Osteoblast (primary cell): ENCODE data around the gene ALX3. TPM values are rescaled to one million over a fixed set of nuclear protein-coding genes. Genes with fewer than 3 reads are reported as not detected.

ENCODE experiments used
- DNase-seq: peaks from one replicate; pipeline ENCODE4 v3.0.0; 2011; ENCODE audit warnings: low spot score, mixed read lengths; ENCODE audit not compliant: insufficient read length; ENCODE audit errors: missing footprints
- H2AFZ ChIP-seq: 2 replicates; pipeline ENCODE4 v1.6.0; 2011; ENCODE audit warnings: mild to moderate bottlenecking, low read length
- H3K27ac ChIP-seq: 2 replicates; pipeline ENCODE4 v1.5.1; 2011; ENCODE audit warnings: mild to moderate bottlenecking, low read depth, low read length, moderate library complexity
- H3K27me3 ChIP-seq: 2 replicates; pipeline ENCODE4 v1.6.0; 2012; ENCODE audit warnings: mild to moderate bottlenecking, control low read depth, inconsistent platforms, low read length, moderate library complexity; ENCODE audit not compliant: insufficient read depth
- H3K36me3 ChIP-seq: 2 replicates; pipeline ENCODE4 v1.5.1; 2011; ENCODE audit warnings: mild to moderate bottlenecking, low read length, control low read depth, moderate library complexity; ENCODE audit not compliant: insufficient read depth
- H3K4me1 ChIP-seq: 2 replicates; pipeline ENCODE4 v1.5.1; 2011; ENCODE audit warnings: mild to moderate bottlenecking, low read length, control low read depth, moderate library complexity; ENCODE audit not compliant: insufficient read depth
- H3K4me2 ChIP-seq: 2 replicates; pipeline ENCODE4 v1.6.0; 2011; ENCODE audit warnings: mild to moderate bottlenecking, low read length; ENCODE audit not compliant: insufficient read depth
- H3K4me3 ChIP-seq: fragments of 200-600 bp; sonication (generic); 3 replicates; pipeline ENCODE4 v1.5.1; 2012; ENCODE audit warnings: mild to moderate bottlenecking, low read length, inconsistent platforms; ENCODE audit not compliant: insufficient read depth
- H3K79me2 ChIP-seq: 2 replicates; pipeline ENCODE4 v1.6.0; 2012; ENCODE audit warnings: mild to moderate bottlenecking, low read length, control low read depth, inconsistent platforms; ENCODE audit not compliant: insufficient read depth
- H3K9me3 ChIP-seq: 2 replicates; pipeline ENCODE4 v1.5.1; 2011; ENCODE audit warnings: low read depth, low read length, control low read depth
- H4K20me1 ChIP-seq: 2 replicates; pipeline ENCODE4 v1.6.0; 2012; ENCODE audit warnings: mild to moderate bottlenecking, low read length, control low read depth; ENCODE audit not compliant: insufficient read depth
- CTCF ChIP-seq: IDR thresholded peaks from 2 replicates; pipeline ENCODE4 v1.5.1; 2011; ENCODE audit warnings: mild to moderate bottlenecking, low read depth, low read length, moderate library complexity; ENCODE audit errors: extremely low read depth
- total RNA-seq: library from RNA; depleted of rRNA; stranded (reverse); fragments of >200 nt; gene quantifications from 2 replicates; pipeline ENCODE4 v1.2.3, GENCODE V29; 2012

Gene ALX3
- total RNA-seq, 1 donor = not detected

GRCh38 chr1:110067893-110068645 lies 2.4 kb downstream of the ALX3 start:
- Histone ChIP-seq H3K27me3 (peaks cover 61% of the 10 kb centered on the region), H3K36me3 (no peaks in the 10 kb centered on the region), H3K4me2 (no peak overlapping the region)

DNA sequence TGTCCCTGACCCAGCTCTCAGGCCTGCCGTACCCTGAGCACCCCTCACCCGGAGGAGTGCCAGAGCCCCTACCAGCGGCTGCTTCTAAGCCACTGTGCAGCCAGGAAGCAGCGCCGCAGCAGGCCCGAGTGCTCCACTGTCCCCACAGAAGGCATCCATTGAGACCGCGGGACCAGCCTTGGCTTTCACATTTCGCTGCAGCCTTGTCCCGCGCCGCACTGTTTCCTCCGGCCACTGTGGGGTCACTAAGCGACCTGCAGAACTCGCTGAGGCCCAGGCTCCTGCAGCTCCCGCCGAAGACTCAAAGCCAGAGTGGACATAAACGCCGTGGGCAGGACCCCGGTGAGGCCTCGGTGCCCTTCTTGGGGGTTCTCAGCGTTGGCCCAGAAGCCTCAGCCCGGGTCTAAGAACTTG lies 3.0 kb downstream of the ALX3 start:
- no peaks in the 10 kb centered on the region for H3K79me2 ChIP-seq
- no peaks in the 10 kb centered on the region for H3K36me3 ChIP-seq
- H3K27ac ChIP-seq = no peak overlapping the region
- H3K4me2 ChIP-seq = no peak overlapping the region
- no peak overlapping the region for H2AFZ ChIP-seq
- peaks cover 55% of the 10 kb centered on the region for H3K27me3 ChIP-seq
- peaks cover 4% of the 10 kb centered on the region for H4K20me1 ChIP-seq
- no peak overlapping the region for H3K4me3 ChIP-seq
- peak; percentile 87 for DNase-seq
- TF ChIP-seq CTCF = no peak
- H3K9me3 ChIP-seq = no peaks in the 10 kb centered on the region
- H3K4me1 ChIP-seq = no peaks in the 10 kb centered on the region

More at GRCh38 chr1:110067893-110068645, 2.4 kb downstream of the ALX3 start:
- H3K4me3 ChIP-seq = no peak overlapping the region
- H3K9me3 ChIP-seq = no peaks in the 10 kb centered on the region
- TF ChIP-seq CTCF = no peak
- peak; percentile 73 for DNase-seq
- no peak overlapping the region for H2AFZ ChIP-seq
- peaks cover 4% of the 10 kb centered on the region for H4K20me1 ChIP-seq
- H3K79me2 ChIP-seq = no peaks in the 10 kb centered on the region
- no peak overlapping the region for H3K27ac ChIP-seq
- H3K4me1 ChIP-seq = no peaks in the 10 kb centered on the region

DNA sequence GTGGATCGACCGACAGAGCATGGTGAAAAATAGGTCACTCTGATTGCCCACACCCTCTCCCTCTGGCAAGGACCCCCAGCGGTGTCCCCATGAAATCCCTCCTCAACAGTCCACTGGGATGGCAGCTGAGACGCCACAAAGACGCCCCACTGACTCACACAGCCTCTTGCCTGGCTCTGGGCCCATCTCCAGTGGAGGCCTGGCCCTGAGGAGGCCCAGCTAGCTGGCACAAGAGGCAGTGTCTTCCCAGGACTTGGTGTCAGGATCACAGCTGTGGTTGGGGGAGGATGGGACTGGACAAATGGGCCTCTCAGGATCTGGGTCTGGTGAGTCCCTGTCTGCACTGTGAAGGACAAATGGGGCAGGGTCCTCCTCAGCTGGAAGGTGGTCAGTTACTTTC lies 4.6 kb downstream of the ALX3 start:
- no peak overlapping the region for H3K27ac ChIP-seq
- no peaks in the 10 kb centered on the region for H3K36me3 ChIP-seq
- H3K4me3 ChIP-seq = no peak overlapping the region
- no peak overlapping the region for H3K4me2 ChIP-seq
- H4K20me1 ChIP-seq = peaks cover 9% of the 10 kb centered on the region
- no peak overlapping the region for H2AFZ ChIP-seq
- DNase-seq = peak; percentile 95
- H3K79me2 ChIP-seq = no peaks in the 10 kb centered on the region
- H3K4me1 ChIP-seq = peaks cover 3% of the 10 kb centered on the region
- no peaks in the 10 kb centered on the region for H3K9me3 ChIP-seq
- peaks cover 40% of the 10 kb centered on the region for H3K27me3 ChIP-seq
- TF ChIP-seq CTCF = no peak

GRCh38 chr1:110064576-110065337 lies 5.7 kb downstream of the ALX3 start:
- no peaks in the 10 kb centered on the region for H3K79me2 ChIP-seq
- no peak overlapping the region for H2AFZ ChIP-seq
- DNase-seq = peak; percentile 55
- no peaks in the 10 kb centered on the region for H3K9me3 ChIP-seq
- no peak overlapping the region for H3K27ac ChIP-seq
- H3K27me3 ChIP-seq = peaks cover 30% of the 10 kb centered on the region
- H3K4me2 ChIP-seq = no peak overlapping the region
- peaks cover 9% of the 10 kb centered on the region for H4K20me1 ChIP-seq
- peaks cover 3% of the 10 kb centered on the region for H3K4me1 ChIP-seq
- no peak overlapping the region for H3K4me3 ChIP-seq
- TF ChIP-seq CTCF = no peak
- no peaks in the 10 kb centered on the region for H3K36me3 ChIP-seq
